Measurements from ENCODE around the gene ITPRID1.

ITPRID1 gene

GRCh38 chr7:31695859-31696614 lies 182.1 kb downstream of the ITPRID1 start:
- no peak for DNase-seq (ENCODE audit: low read depth)
- no peak for TF ChIP-seq CTCF (IDR thresholded peaks at IDR 0.05; ENCODE audit: insufficient read depth, low read depth, low read length, missing control alignments)

GRCh38 chr7:31699050-31699449 lies 185.2 kb downstream of the ITPRID1 start:
- H3K4me3 ChIP-seq (ENCODE audit: low read length): no peak overlapping the region
- no peak for TF ChIP-seq CTCF (IDR thresholded peaks at IDR 0.05; ENCODE audit: insufficient read depth, low read depth, low read length, missing control alignments)
- DNase-seq (ENCODE audit: low read depth): no peak

More at GRCh38 chr7:31695859-31696614, 182.1 kb downstream of the ITPRID1 start:
- H3K4me3 ChIP-seq (ENCODE audit: low read length): no peak overlapping the region

GRCh38 chr7:31702354-31702753 lies 188.5 kb downstream of the ITPRID1 start:
- TF ChIP-seq CTCF (IDR thresholded peaks at IDR 0.05; ENCODE audit: insufficient read depth, low read depth, low read length, missing control alignments): no peak
- H3K4me3 ChIP-seq (ENCODE audit: low read length): no peak overlapping the region
- no peak for DNase-seq (ENCODE audit: low read depth)

- DNase-seq (ENCODE audit: low read depth): no peak
- no peak overlapping the region for H3K4me3 ChIP-seq (ENCODE audit: low read length)
- no peak for TF ChIP-seq CTCF (IDR thresholded peaks at IDR 0.05; ENCODE audit: insufficient read depth, low read depth, low read length, missing control alignments)
Observed at GRCh38 chr7:31705377-31705776, 191.5 kb downstream of the ITPRID1 start.

GRCh38 chr7:31707089-31707488 lies 193.2 kb downstream of the ITPRID1 start:
- H3K4me3 ChIP-seq (ENCODE audit: low read length): no peak overlapping the region
- no peak for TF ChIP-seq CTCF (IDR thresholded peaks at IDR 0.05; ENCODE audit: insufficient read depth, low read depth, low read length, missing control alignments)
- no peak for DNase-seq (ENCODE audit: low read depth)
